Caco-2 (cell line): ENCODE data around the gene NUP37. TPM values are rescaled to one million over a fixed set of nuclear protein-coding genes. Genes with fewer than 3 reads are reported as not detected.
A peak's percentile ranks its signal among the peaks of the same experiment; 100 is the strongest.
"Not testable (repeated sequence)": the region's sequence is repeated elsewhere in the genome, so short reads cannot be mapped to it uniquely, and the experiment has no call there.

Experiments
- BruUV-seq: library from RNA; stranded (reverse); fragments of 400-500 nt; replicated peaks from 2 replicates; lab custom pipeline; 2021; lab: Mats Ljungman, UMichigan
- CTCF ChIA-PET: fragments of 300-600 bp; sonication (Branson Sonifier 250); formaldehyde crosslinking; loops from one replicate; lab custom pipeline; 2022; ENCODE audit warnings: antibody characterized with exemption; lab: Charles Lee
- POLR2A ChIA-PET: fragments of 300-600 bp; sonication (Branson Sonifier 250); formaldehyde crosslinking; loops from one replicate; lab custom pipeline; 2022; ENCODE audit warnings: antibody characterized with exemption; lab: Charles Lee
- DNase-seq, 2 experiments: peaks; one replicate each; pipeline versions ENCODE4 v3.0.0 to v3.0.0-alpha.2; 2020 to 2022
- H3K27me3 ChIP-seq: replicated peaks from 2 replicates; pipeline ENCODE4 v1.6.0; 2011; ENCODE audit warnings: low read length; ENCODE audit not compliant: control insufficient read depth, insufficient read depth
- H3K36me3 ChIP-seq: 2 replicates; pipeline ENCODE4 v1.5.1; 2011; ENCODE audit warnings: low read length; ENCODE audit not compliant: control insufficient read depth, insufficient read depth
- H3K4me1 ChIP-seq: fragments of 250-450 bp; sonication (Bioruptor Pico); 2 replicates; pipeline ENCODE4 v1.5.1; 2020; ENCODE audit warnings: mild to moderate bottlenecking
- H3K4me3 ChIP-seq: 2 replicates; pipeline ENCODE4 v1.5.1; 2011; ENCODE audit warnings: low read depth, mild to moderate bottlenecking, control low read depth, low read length
- H3K9me3 ChIP-seq: fragments of 250-450 bp; sonication (Bioruptor Pico); 2 replicates; pipeline ENCODE4 v1.5.1; 2020; ENCODE audit warnings: mild to moderate bottlenecking, moderate library complexity
- H3K27ac Mint-ChIP-seq: one replicate; pipeline ENCODE4 v1.8.0; 2022; ENCODE audit warnings: mixed read lengths; ENCODE audit not compliant: unreplicated experiment
- H3K27me3 Mint-ChIP-seq: one replicate; pipeline ENCODE4 v1.8.0; 2022; ENCODE audit warnings: mixed read lengths; ENCODE audit not compliant: insufficient read depth, unreplicated experiment
- H3K36me3 Mint-ChIP-seq: one replicate; pipeline ENCODE4 v1.8.0; 2022; ENCODE audit warnings: mild to moderate bottlenecking, mixed read lengths; ENCODE audit not compliant: insufficient read depth, unreplicated experiment
- H3K4me1 Mint-ChIP-seq: one replicate; pipeline ENCODE4 v1.8.0; 2022; ENCODE audit warnings: low read depth, mixed read lengths; ENCODE audit not compliant: unreplicated experiment
- H3K4me3 Mint-ChIP-seq: one replicate; pipeline ENCODE4 v1.8.0; 2022; ENCODE audit warnings: mild to moderate bottlenecking, moderate library complexity, mixed read lengths; ENCODE audit not compliant: unreplicated experiment
- H3K9me3 Mint-ChIP-seq: one replicate; pipeline ENCODE4 v1.8.0; 2022; ENCODE audit warnings: mixed read lengths; ENCODE audit not compliant: unreplicated experiment
- CTCF ChIP-seq, 2 experiments: fragments of 200-600 bp in 1 of 2; IDR thresholded peaks; 1 replicate in 1 of 2; 2 replicates in 1 of 2; pipeline versions ENCODE4 v1.5.1 to v1.8.0; 2011 to 2022; ENCODE audit warnings: antibody characterized with exemption in 1 of 2, control low read depth in 1 of 2, inconsistent platforms in 1 of 2, low read depth in 1 of 2, low read length in 1 of 2, mild to moderate bottlenecking in 1 of 2, moderate library complexity in 1 of 2; ENCODE audit not compliant: insufficient read depth in 1 of 2, severe bottlenecking in 1 of 2, unreplicated experiment in 1 of 2
- intact Hi-C: fragments of 100-400 bp; cut with micrococcal nuclease; formaldehyde crosslinking; loops from one replicate; pipeline ENCODE4 v1.10.0; 2022; ENCODE audit not compliant: unreplicated experiment
- total RNA-seq: library from RNA; stranded (reverse); gene quantifications from 2 replicates; pipeline ENCODE4 v1.2.3, GENCODE V29; 2022

Gene NUP37
- total RNA-seq, 1 experiment from 2014 or later, result 87.4 TPM

GRCh38 chr12:102131442-102131841 lies 11.5 kb upstream of the NUP37 start:
- CTCF ChIA-PET, H3K4me3 ChIP-seq, POLR2A ChIA-PET, H3K9me3 ChIP-seq, H3K36me3 ChIP-seq, BruUV-seq, H3K27ac Mint-ChIP-seq, H3K27me3 Mint-ChIP-seq, H3K9me3 Mint-ChIP-seq, H3K4me1 ChIP-seq, H3K4me3 Mint-ChIP-seq, DNase-seq, intact Hi-C loops, H3K4me1 Mint-ChIP-seq, H3K27me3 ChIP-seq: not testable (repeated sequence)
- H3K36me3 Mint-ChIP-seq, result peaks cover 32% of the 10 kb centered on the region

GRCh38 chr12:102130720-102131119 lies 10.8 kb upstream of the NUP37 start:
- H3K27me3 Mint-ChIP-seq, H3K4me1 Mint-ChIP-seq, DNase-seq, intact Hi-C loops, H3K27ac Mint-ChIP-seq, H3K4me1 ChIP-seq, BruUV-seq, H3K36me3 ChIP-seq, H3K4me3 Mint-ChIP-seq, H3K27me3 ChIP-seq, CTCF ChIA-PET, H3K4me3 ChIP-seq, H3K9me3 Mint-ChIP-seq, POLR2A ChIA-PET, H3K9me3 ChIP-seq: not testable (repeated sequence)
- peaks cover 33% of the 10 kb centered on the region for H3K36me3 Mint-ChIP-seq

GRCh38 chr12:102121328-102121727 lies 1.4 kb upstream of the NUP37 start:
- CTCF ChIA-PET, result interaction anchor here (0.5 kb wide), 1 partner anchor 80 kb away, joined by 3 read pairs; no protein-coding TSS in a partner anchor
- H3K27ac Mint-ChIP-seq, result peak overlapping the region; percentile 49
- peaks cover 32% of the 10 kb centered on the region for H3K36me3 Mint-ChIP-seq

GRCh38 chr12:102120886-102121285 lies 972 bp upstream of the NUP37 start:
- intact Hi-C loops, result loop anchor here (1.0 to 10.0 kb wide), 4 partner anchors 59 to 364 kb away; no protein-coding TSS in a partner anchor
- POLR2A ChIA-PET, result interaction anchor here (0.6 to 1.2 kb wide), 2 partner anchors 59 to 180 kb away, joined by 5 to 6 read pairs; partner anchors contain the start of gene WASHC3
- Mint-ChIP-seq H3K27ac (peak overlapping the region; percentile 49), H3K4me1 (no peaks in the 10 kb centered on the region), H3K9me3 (no peaks in the 10 kb centered on the region), H3K4me3 (peak overlapping the region; percentile 90), H3K27me3 (no peaks in the 10 kb centered on the region), H3K36me3 (peaks cover 36% of the 10 kb centered on the region)
- no peaks in the 10 kb centered on the region; the same call in 1 of the 2 replicates for H3K36me3 ChIP-seq
- CTCF ChIA-PET, result interaction anchor here (0.5 to 1.4 kb wide), 2 partner anchors 80 to 690 kb away, joined by 3 read pairs; no protein-coding TSS in a partner anchor
- peak in 1 of 2 experiments; percentile 24 for DNase-seq
- no TSS peak for BruUV-seq
- peaks cover 3% of the 10 kb centered on the region; the same call in 1 of the 2 replicates for H3K4me1 ChIP-seq
- H3K9me3 ChIP-seq, result no peaks in the 10 kb centered on the region
- peak overlapping the region; percentile 55 for H3K4me3 ChIP-seq
- no peak for TF ChIP-seq CTCF (IDR thresholded peaks at IDR 0.05; ENCODE audit: insufficient read depth in 1 of 2, low read depth in 1 of 2, low read length in 1 of 2, severe bottlenecking in 1 of 2, unreplicated experiment in 1 of 2)
- no peaks in the 10 kb centered on the region for H3K27me3 ChIP-seq

More at GRCh38 chr12:102121328-102121727, 1.4 kb upstream of the NUP37 start:
- not testable (repeated sequence) for BruUV-seq, H3K4me1 Mint-ChIP-seq, H3K9me3 Mint-ChIP-seq, H3K27me3 Mint-ChIP-seq, H3K4me1 ChIP-seq, DNase-seq, H3K27me3 ChIP-seq, H3K36me3 ChIP-seq, H3K9me3 ChIP-seq
- H3K4me3 ChIP-seq, result peak overlapping the region; percentile 55
- POLR2A ChIA-PET, result interaction anchor here (0.6 kb wide), 1 partner anchor 179 kb away, joined by 5 read pairs; no protein-coding TSS in a partner anchor
- peak overlapping the region; percentile 90 for H3K4me3 Mint-ChIP-seq
- intact Hi-C loops, result loop anchor here (2.0 to 10.0 kb wide), 2 partner anchors 173 to 363 kb away; no protein-coding TSS in a partner anchor
